ENCODE results near the gene CACNG3. TPM values are rescaled to one million over a fixed set of nuclear protein-coding genes. Genes with fewer than 3 reads are reported as not detected.

CACNG3 gene
- total RNA-seq, 2 experiments from 2014 or later: not detected

GRCh38 chr16:24246911-24247607 lies 9.1 kb upstream of the CACNG3 start:
- Mint-ChIP-seq H3K9me3 (no peaks in the 10 kb centered on the region), H3K27me3 (peaks cover 32% of the 10 kb centered on the region), H3K4me3 (no peak overlapping the region), H3K36me3 (ENCODE audit: low read depth) (no peaks in the 10 kb centered on the region), H3K4me1 (ENCODE audit: low read depth) (no peaks in the 10 kb centered on the region), H3K27ac (no peak overlapping the region)
- ChIA-PET POLR2A (no interaction called here), CTCF (no interaction called here)
- Histone ChIP-seq H3K4me3 (ENCODE audit: low read length) (no peak overlapping the region), H3K36me3 (ENCODE audit: insufficient read depth, low read length) (no peaks in the 10 kb centered on the region), H3K4me1 (ENCODE audit: insufficient read depth, low read length) (no peaks in the 10 kb centered on the region), H3K27me3 (ENCODE audit: control insufficient read depth in 1 of 2, insufficient read depth in 2 of 2, low read length in 2 of 2) (peaks cover 2 to 11% of the 10 kb centered on the region in 2 experiments), H3K9me3 (ENCODE audit: control insufficient read depth in 1 of 2, insufficient read depth in 1 of 2, low read length in 2 of 2) (no peaks in the 10 kb centered on the region), H3K27ac (ENCODE audit: low read depth in 1 of 2, low read length in 2 of 2) (no peak overlapping the region)
- no peak for TF ChIP-seq CTCF (IDR thresholded peaks at IDR 0.05)
- ATAC-seq (ENCODE audit: poor library complexity) (no peak), DNase-seq (no peak)
- intact Hi-C loops (cut with DNase I, micrococcal nuclease): no loop called here

- Mint-ChIP-seq H3K9me3 (no peaks in the 10 kb centered on the region), H3K4me3 (no peak overlapping the region), H3K36me3 (ENCODE audit: low read depth) (no peaks in the 10 kb centered on the region), H3K27me3 (peaks cover 50% of the 10 kb centered on the region), H3K4me1 (ENCODE audit: low read depth) (no peaks in the 10 kb centered on the region), H3K27ac (no peak overlapping the region)
- no peak overlapping the region for H3K4me3 ChIP-seq (ENCODE audit: low read length)
- peaks cover 0 to 11% of the 10 kb centered on the region in 2 experiments for H3K9me3 ChIP-seq (ENCODE audit: control insufficient read depth in 1 of 2, insufficient read depth in 1 of 2, low read length in 2 of 2)
- no peaks in the 10 kb centered on the region for H3K36me3 ChIP-seq (ENCODE audit: insufficient read depth, low read length)
- TF ChIP-seq CTCF (IDR thresholded peaks at IDR 0.05): peak; percentile 78
- no peaks in the 10 kb centered on the region for H3K4me1 ChIP-seq (ENCODE audit: insufficient read depth, low read length)
- DNase-seq: peak in 11 of 14 experiments; percentile 2 to 69 (median 18)
- intact Hi-C loops (cut with DNase I, micrococcal nuclease): loop anchor here (1.0 to 2.0 kb wide), 3 partner anchors 211 to 518 kb away; no protein-coding TSS in a partner anchor
- peak; percentile 58 for ATAC-seq (ENCODE audit: poor library complexity)
- ChIA-PET CTCF (interaction anchor here (0.6 to 1.3 kb wide), 3 partner anchors 9 to 518 kb away, joined by 3 to 5 read pairs (median 3); no protein-coding TSS in a partner anchor), POLR2A (no interaction called here)
- no peak overlapping the region for H3K27ac ChIP-seq (ENCODE audit: low read depth in 1 of 2, low read length in 2 of 2)
- H3K27me3 ChIP-seq (ENCODE audit: control insufficient read depth in 1 of 2, insufficient read depth in 2 of 2, low read length in 2 of 2): peaks cover 31 to 50% of the 10 kb centered on the region in 2 experiments
These were observed 2.9 kb upstream of the CACNG3 start for GRCh38 chr16:24253192-24253591.

GRCh38 chr16:24257958-24258357 lies 1.8 kb downstream of the CACNG3 start:
- no peak for DNase-seq
- H3K9me3 Mint-ChIP-seq: no peaks in the 10 kb centered on the region
- Histone ChIP-seq H3K4me3 (ENCODE audit: low read length) (no peak overlapping the region), H3K27ac (ENCODE audit: low read depth in 1 of 2, low read length in 2 of 2) (no peak overlapping the region), H3K27me3 (ENCODE audit: control insufficient read depth in 1 of 2, insufficient read depth in 2 of 2, low read length in 2 of 2) (peaks cover 46 to 71% of the 10 kb centered on the region in 2 experiments), H3K9me3 (ENCODE audit: control insufficient read depth in 1 of 2, insufficient read depth in 1 of 2, low read length in 2 of 2) (peaks cover 0 to 11% of the 10 kb centered on the region in 2 experiments), H3K36me3 (ENCODE audit: insufficient read depth, low read length) (no peaks in the 10 kb centered on the region), H3K4me1 (ENCODE audit: insufficient read depth, low read length) (no peaks in the 10 kb centered on the region)
- intact Hi-C loops (cut with DNase I, micrococcal nuclease): no loop called here
- ChIA-PET CTCF (no interaction called here), POLR2A (no interaction called here)
- ATAC-seq (ENCODE audit: poor library complexity): no peak
- no peak overlapping the region for H3K4me3 Mint-ChIP-seq
- H3K4me1 Mint-ChIP-seq (ENCODE audit: low read depth): no peaks in the 10 kb centered on the region
- no peaks in the 10 kb centered on the region for H3K36me3 Mint-ChIP-seq (ENCODE audit: low read depth)
- no peak for TF ChIP-seq CTCF (IDR thresholded peaks at IDR 0.05)
- H3K27me3 Mint-ChIP-seq: peaks cover 91% of the 10 kb centered on the region
- H3K27ac Mint-ChIP-seq: no peak overlapping the region

Data from CD4-positive, alpha-beta T cell (primary cell).